ENCODE measurements around the gene UBR4.

Gene UBR4

DNA sequence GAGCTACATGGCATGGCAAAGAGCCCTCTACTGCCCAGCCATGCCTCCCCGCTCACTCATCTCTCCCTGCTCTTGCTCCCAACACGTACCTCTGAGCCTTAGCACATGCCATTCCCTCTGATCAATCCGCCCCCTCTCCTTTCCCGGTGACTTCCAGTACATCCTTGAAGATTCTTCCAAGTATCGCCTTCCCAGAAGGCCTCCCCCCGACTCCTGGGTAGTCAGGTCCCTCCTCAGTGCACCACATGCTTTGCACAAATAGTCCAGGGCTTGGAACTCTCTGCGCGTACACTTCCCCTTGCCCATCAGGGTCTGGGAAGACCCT lies 176.6 kb downstream of the UBR4 start:
- in situ Hi-C loops (cut with HindIII; ENCODE audit: low pct_ligation_motif_present, low sequenced_read_pairs) = no loop called here
- TF ChIP-seq, protein P1, sequence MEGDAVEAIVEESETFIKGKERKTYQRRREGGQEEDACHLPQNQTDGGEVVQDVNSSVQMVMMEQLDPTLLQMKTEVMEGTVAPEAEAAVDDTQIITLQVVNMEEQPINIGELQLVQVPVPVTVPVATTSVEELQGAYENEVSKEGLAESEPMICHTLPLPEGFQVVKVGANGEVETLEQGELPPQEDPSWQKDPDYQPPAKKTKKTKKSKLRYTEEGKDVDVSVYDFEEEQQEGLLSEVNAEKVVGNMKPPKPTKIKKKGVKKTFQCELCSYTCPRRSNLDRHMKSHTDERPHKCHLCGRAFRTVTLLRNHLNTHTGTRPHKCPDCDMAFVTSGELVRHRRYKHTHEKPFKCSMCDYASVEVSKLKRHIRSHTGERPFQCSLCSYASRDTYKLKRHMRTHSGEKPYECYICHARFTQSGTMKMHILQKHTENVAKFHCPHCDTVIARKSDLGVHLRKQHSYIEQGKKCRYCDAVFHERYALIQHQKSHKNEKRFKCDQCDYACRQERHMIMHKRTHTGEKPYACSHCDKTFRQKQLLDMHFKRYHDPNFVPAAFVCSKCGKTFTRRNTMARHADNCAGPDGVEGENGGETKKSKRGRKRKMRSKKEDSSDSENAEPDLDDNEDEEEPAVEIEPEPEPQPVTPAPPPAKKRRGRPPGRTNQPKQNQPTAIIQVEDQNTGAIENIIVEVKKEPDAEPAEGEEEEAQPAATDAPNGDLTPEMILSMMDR (IDR thresholded peaks at IDR 0.05; ENCODE audit: low read depth, low read length, missing control alignments) = no peak
- H3K4me3 ChIP-seq (ENCODE audit: low read depth, low read length) = no peak overlapping the region

DNA sequence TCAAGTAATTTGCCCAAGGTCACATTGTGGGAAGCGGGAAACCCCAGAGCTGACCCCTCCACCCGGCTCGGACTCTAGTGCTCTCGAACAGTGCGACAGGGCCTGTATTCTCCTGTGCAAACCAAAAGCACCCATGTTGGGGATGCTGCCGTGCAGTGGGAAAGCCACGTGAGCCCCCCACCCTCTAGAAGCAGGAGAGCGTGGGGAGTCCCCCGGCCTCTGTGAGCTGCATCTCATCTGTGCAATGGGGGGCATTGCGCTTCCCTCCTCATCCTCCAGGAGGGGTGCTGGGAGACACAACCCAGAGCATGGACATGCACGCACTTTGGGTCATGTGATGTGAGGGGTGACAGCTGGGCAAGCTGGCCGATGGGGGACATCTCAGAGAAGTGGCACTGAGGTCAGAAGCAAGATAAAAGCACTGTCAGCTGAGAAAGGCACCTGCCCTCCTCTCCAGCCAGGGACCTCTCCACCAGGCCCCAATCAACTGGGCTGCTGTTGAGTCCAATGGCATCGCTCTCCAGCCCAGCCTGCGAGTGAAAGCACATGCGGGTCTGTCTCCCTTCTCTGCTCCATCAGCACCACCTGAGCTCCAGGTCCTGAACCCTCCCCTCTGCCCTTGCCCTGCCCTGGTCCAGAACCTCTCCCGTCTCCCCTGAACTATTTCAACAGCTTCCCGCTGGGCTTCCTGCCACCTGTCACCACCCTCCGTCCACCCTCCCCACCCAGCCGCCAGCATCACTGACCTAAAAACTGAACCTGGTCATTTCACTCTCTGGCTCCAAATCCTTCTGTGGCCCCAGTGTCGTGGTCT lies 177.2 kb downstream of the UBR4 start:
- in situ Hi-C loops (cut with HindIII; ENCODE audit: low pct_ligation_motif_present, low sequenced_read_pairs) = no loop called here
- no peak for DNase-seq
- no peak overlapping the region for H3K27ac ChIP-seq

More for the DNA sequence above, 176.6 kb downstream of the UBR4 start:
- Histone ChIP-seq H3K27ac (no peak overlapping the region), H3K27me3 (replicated peaks) (no peaks in the 10 kb centered on the region), H3K36me3 (replicated peaks) (no peaks in the 10 kb centered on the region)
- no peak for DNase-seq

DNA sequence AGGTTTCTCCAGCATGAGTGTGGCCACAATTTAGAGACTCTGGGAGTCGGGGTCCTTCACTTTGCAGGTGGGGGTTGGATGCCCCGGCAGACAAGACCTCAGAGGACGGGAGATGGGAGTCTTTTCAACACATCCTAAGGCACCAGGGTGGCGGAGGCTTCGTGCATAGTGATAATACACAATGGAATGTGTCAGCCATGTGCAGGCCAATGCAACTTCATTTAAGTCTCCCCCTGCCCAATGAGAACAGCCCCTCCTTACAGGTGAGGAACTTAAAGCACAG lies 177.7 kb downstream of the UBR4 start:
- no peaks in the 10 kb centered on the region for H3K36me3 ChIP-seq (replicated peaks)
- DNase-seq = no peak

More for the DNA sequence above, 177.2 kb downstream of the UBR4 start:
- TF ChIP-seq, protein P1 (IDR thresholded peaks at IDR 0.05; ENCODE audit: low read depth, low read length, missing control alignments) = no peak
- Histone ChIP-seq H3K27me3 (replicated peaks) (no peaks in the 10 kb centered on the region), H3K4me3 (ENCODE audit: low read depth, low read length) (no peak overlapping the region), H3K36me3 (replicated peaks) (no peaks in the 10 kb centered on the region)

DNA sequence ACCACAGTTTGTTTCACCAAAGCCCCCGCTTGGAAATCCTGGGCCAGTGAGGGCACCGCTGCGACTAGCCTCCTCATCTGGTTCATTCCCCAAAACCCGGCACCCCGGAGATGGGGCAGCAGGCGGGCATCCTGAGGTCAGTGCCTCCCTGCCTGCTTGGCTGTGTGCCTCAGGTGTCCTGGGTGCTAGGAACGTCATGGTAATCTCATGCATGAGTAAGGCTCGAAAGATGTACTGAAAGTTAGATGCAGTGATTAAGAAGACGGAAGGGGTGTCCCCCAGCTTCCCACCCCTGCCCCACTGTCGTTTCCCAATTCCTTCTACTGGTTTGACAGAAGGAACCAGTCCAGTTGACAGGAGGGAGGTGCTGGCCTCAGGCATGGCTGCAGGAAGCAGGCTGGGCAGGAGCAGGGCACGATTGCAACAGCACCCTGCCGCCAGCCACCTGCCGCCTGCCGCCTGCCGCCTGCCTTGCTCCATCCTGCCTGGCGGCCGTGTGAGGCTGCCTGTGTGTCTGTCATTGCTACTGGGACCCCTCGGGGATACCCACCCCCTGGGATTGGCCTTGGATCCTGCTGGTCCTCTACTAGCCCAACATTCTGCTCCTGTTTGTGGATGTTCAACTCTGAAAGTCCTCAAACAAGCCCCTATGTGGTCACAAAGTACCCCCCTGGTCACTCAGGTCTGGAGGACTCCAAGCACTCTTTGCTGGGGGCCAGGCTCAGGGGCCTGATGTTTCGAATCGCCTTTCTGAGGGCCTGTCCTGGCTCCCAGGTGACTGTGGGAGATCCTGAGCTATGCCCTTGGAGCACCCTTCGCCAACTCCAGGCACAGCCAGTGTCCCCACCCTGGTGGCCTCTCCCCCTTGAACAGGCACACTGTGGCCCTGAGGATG lies 180.6 kb downstream of the UBR4 start:
- in situ Hi-C loops (cut with HindIII; ENCODE audit: low pct_ligation_motif_present, low sequenced_read_pairs) = no loop called here
- Histone ChIP-seq H3K4me3 (ENCODE audit: low read depth, low read length) (no peak overlapping the region), H3K27ac (no peak overlapping the region), H3K36me3 (replicated peaks) (no peaks in the 10 kb centered on the region), H3K27me3 (replicated peaks) (no peaks in the 10 kb centered on the region)
- no peak for DNase-seq
- TF ChIP-seq, protein P1 (IDR thresholded peaks at IDR 0.05; ENCODE audit: low read depth, low read length, missing control alignments) = no peak

More for the DNA sequence above, 177.7 kb downstream of the UBR4 start:
- TF ChIP-seq, protein P1 (IDR thresholded peaks at IDR 0.05; ENCODE audit: low read depth, low read length, missing control alignments) = no peak
- no peak overlapping the region for H3K4me3 ChIP-seq (ENCODE audit: low read depth, low read length)
- no peaks in the 10 kb centered on the region for H3K27me3 ChIP-seq (replicated peaks)
- in situ Hi-C loops (cut with HindIII; ENCODE audit: low pct_ligation_motif_present, low sequenced_read_pairs) = no loop called here
- no peak overlapping the region for H3K27ac ChIP-seq

DNA sequence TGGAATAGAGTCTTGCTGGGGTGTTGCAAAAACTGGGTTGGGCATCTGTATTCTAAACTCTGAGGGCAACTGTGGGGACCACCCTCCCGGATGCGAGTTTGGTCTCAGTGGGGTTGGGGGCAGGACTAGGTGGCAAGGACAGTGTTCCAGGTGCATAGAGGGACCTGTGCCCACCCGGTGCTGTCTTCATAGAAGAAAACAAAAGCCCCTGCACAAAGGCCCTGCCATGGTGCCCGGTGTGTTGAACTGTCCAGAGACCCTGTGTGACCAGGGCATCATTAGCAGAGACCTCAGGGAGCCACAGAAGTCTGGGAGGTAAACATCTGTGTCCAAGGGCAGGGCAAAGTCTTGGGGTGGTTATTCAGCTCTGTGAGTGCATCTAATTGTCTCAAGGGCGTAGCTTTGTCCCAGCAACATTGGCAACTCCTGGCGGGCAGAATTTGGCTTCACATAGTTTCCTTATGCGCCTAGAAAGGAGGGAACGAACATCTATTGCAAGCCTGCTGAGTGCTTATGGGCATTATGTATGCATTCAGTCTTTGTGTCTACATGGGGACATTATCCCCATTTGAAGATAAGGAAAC lies 181.4 kb downstream of the UBR4 start:
- Histone ChIP-seq H3K27me3 (replicated peaks) (no peaks in the 10 kb centered on the region), H3K27ac (no peak overlapping the region), H3K36me3 (replicated peaks) (no peaks in the 10 kb centered on the region), H3K4me3 (ENCODE audit: low read depth, low read length) (no peak overlapping the region)
- in situ Hi-C loops (cut with HindIII; ENCODE audit: low pct_ligation_motif_present, low sequenced_read_pairs) = no loop called here
- no peak for DNase-seq
- TF ChIP-seq, protein P1 (IDR thresholded peaks at IDR 0.05; ENCODE audit: low read depth, low read length, missing control alignments) = no peak

All from brain microvascular endothelial cell (primary cell).